GM21825 (cell line): ENCODE measurements around the gene MEAF6.

ENCODE experiments used
- ATAC-seq: cut with Tn5 transposase; IDR thresholded peaks from one replicate; pipeline ENCODE4 v1.9.1; 2021; ENCODE audit warnings: mild to moderate bottlenecking, moderate library complexity; ENCODE audit not compliant: unreplicated experiment

The MEAF6 gene

GRCh38 chr1:37446874-37447273, 67.7 kb downstream of the MEAF6 start:
- ATAC-seq, result no peak

- no peak for ATAC-seq
These were observed 71.9 kb downstream of the MEAF6 start for GRCh38 chr1:37442644-37443043.
